Measurements from ENCODE around the gene C16orf87. TPM values are rescaled to one million over a fixed set of nuclear protein-coding genes. Genes with fewer than 3 reads are reported as not detected.

The C16orf87 gene
- total RNA-seq, 1 donor, result 9.8 TPM

- no peak for TF ChIP-seq CTCF (IDR thresholded peaks at IDR 0.05; ENCODE audit: extremely low read depth, low read depth, low read length)
- no peaks in the 10 kb centered on the region for H3K36me3 ChIP-seq (ENCODE audit: insufficient read depth, low read length)
- H3K4me1 ChIP-seq (ENCODE audit: insufficient read depth, low read length), result no peaks in the 10 kb centered on the region
- H3K4me2 ChIP-seq (ENCODE audit: insufficient read depth, low read length), result no peak overlapping the region
- H3K9me3 ChIP-seq (ENCODE audit: low read depth, low read length), result no peaks in the 10 kb centered on the region
- no peak overlapping the region for H3K4me3 ChIP-seq (ENCODE audit: insufficient read depth, low read length)
- no peaks in the 10 kb centered on the region for H4K20me1 ChIP-seq (ENCODE audit: insufficient read depth, low read length)
- no peak overlapping the region for H3K27ac ChIP-seq (ENCODE audit: low read depth, low read length)
- no peaks in the 10 kb centered on the region for H3K27me3 ChIP-seq (ENCODE audit: insufficient read depth, low read length)
- DNase-seq (ENCODE audit: insufficient read length, low spot score, missing footprints), result no peak
- H3K79me2 ChIP-seq (ENCODE audit: insufficient read depth, low read length), result no peaks in the 10 kb centered on the region
- H2AFZ ChIP-seq (ENCODE audit: low read length), result no peak overlapping the region
Observed at GRCh38 chr16:46783800-46784199, 47.2 kb downstream of the C16orf87 start.

GRCh38 chr16:46782320-46782719 lies 48.7 kb downstream of the C16orf87 start:
- no peak for DNase-seq (ENCODE audit: insufficient read length, low spot score, missing footprints)
- Histone ChIP-seq H3K79me2 (ENCODE audit: insufficient read depth, low read length) (no peaks in the 10 kb centered on the region), H3K9me3 (ENCODE audit: low read depth, low read length) (no peaks in the 10 kb centered on the region), H3K4me1 (ENCODE audit: insufficient read depth, low read length) (no peaks in the 10 kb centered on the region), H3K4me2 (ENCODE audit: insufficient read depth, low read length) (no peak overlapping the region), H2AFZ (ENCODE audit: low read length) (no peak overlapping the region), H3K36me3 (ENCODE audit: insufficient read depth, low read length) (no peaks in the 10 kb centered on the region), H3K27ac (ENCODE audit: low read depth, low read length) (no peak overlapping the region), H4K20me1 (ENCODE audit: insufficient read depth, low read length) (no peaks in the 10 kb centered on the region), H3K27me3 (ENCODE audit: insufficient read depth, low read length) (no peaks in the 10 kb centered on the region), H3K4me3 (ENCODE audit: insufficient read depth, low read length) (no peak overlapping the region)
- no peak for TF ChIP-seq CTCF (IDR thresholded peaks at IDR 0.05; ENCODE audit: extremely low read depth, low read depth, low read length)

GRCh38 chr16:46777804-46778203 lies 53.2 kb downstream of the C16orf87 start:
- H3K4me3 ChIP-seq (ENCODE audit: insufficient read depth, low read length), result no peak overlapping the region
- H3K4me1 ChIP-seq (ENCODE audit: insufficient read depth, low read length), result no peaks in the 10 kb centered on the region
- H3K79me2 ChIP-seq (ENCODE audit: insufficient read depth, low read length), result no peaks in the 10 kb centered on the region
- H4K20me1 ChIP-seq (ENCODE audit: insufficient read depth, low read length), result no peaks in the 10 kb centered on the region
- H2AFZ ChIP-seq (ENCODE audit: low read length), result no peak overlapping the region
- no peaks in the 10 kb centered on the region for H3K36me3 ChIP-seq (ENCODE audit: insufficient read depth, low read length)
- no peaks in the 10 kb centered on the region for H3K9me3 ChIP-seq (ENCODE audit: low read depth, low read length)
- no peak for TF ChIP-seq CTCF (IDR thresholded peaks at IDR 0.05; ENCODE audit: extremely low read depth, low read depth, low read length)
- no peak for DNase-seq (ENCODE audit: insufficient read length, low spot score, missing footprints)
- no peak overlapping the region for H3K27ac ChIP-seq (ENCODE audit: low read depth, low read length)
- no peak overlapping the region for H3K4me2 ChIP-seq (ENCODE audit: insufficient read depth, low read length)
- no peaks in the 10 kb centered on the region for H3K27me3 ChIP-seq (ENCODE audit: insufficient read depth, low read length)

GRCh38 chr16:46775214-46775613 lies 55.8 kb downstream of the C16orf87 start:
- H3K79me2 ChIP-seq (ENCODE audit: insufficient read depth, low read length), result no peaks in the 10 kb centered on the region
- no peak overlapping the region for H3K4me2 ChIP-seq (ENCODE audit: insufficient read depth, low read length)
- no peak overlapping the region for H3K27ac ChIP-seq (ENCODE audit: low read depth, low read length)
- H3K4me1 ChIP-seq (ENCODE audit: insufficient read depth, low read length), result no peaks in the 10 kb centered on the region
- H3K4me3 ChIP-seq (ENCODE audit: insufficient read depth, low read length), result no peak overlapping the region
- no peaks in the 10 kb centered on the region for H3K36me3 ChIP-seq (ENCODE audit: insufficient read depth, low read length)
- H3K9me3 ChIP-seq (ENCODE audit: low read depth, low read length), result no peaks in the 10 kb centered on the region
- no peak overlapping the region for H2AFZ ChIP-seq (ENCODE audit: low read length)
- DNase-seq (ENCODE audit: insufficient read length, low spot score, missing footprints), result no peak
- TF ChIP-seq CTCF (IDR thresholded peaks at IDR 0.05; ENCODE audit: extremely low read depth, low read depth, low read length), result no peak
- no peaks in the 10 kb centered on the region for H4K20me1 ChIP-seq (ENCODE audit: insufficient read depth, low read length)
- H3K27me3 ChIP-seq (ENCODE audit: insufficient read depth, low read length), result no peaks in the 10 kb centered on the region
